Activated naive CD8-positive, alpha-beta T cell treated with anti-CD3 and anti-CD28 coated beads, Interleukin-2, amount 50 U/mL, for 24 hours (primary cell): Measurements from ENCODE around the gene AMBRA1.

Experiments used
- ATAC-seq: fragments of 150-1000 bp; cut with Tn5 transposase; one replicate; pipeline ENCODE4 v1.10.0; 2021
- DNase-seq: peaks from one replicate; pipeline ENCODE4 v3.0.0; 2021
- H3K27ac Mint-ChIP-seq: one replicate; pipeline ENCODE4 v1.8.0; 2021; ENCODE audit warnings: mild to moderate bottlenecking, mixed read lengths
- H3K27me3 Mint-ChIP-seq: one replicate; pipeline ENCODE4 v1.8.0; 2021; ENCODE audit warnings: mixed read lengths
- H3K36me3 Mint-ChIP-seq: one replicate; pipeline ENCODE4 v1.8.0; 2021; ENCODE audit warnings: low read depth, mixed read lengths
- H3K4me1 Mint-ChIP-seq: one replicate; pipeline ENCODE4 v1.8.0; 2021; ENCODE audit warnings: mixed read lengths
- H3K4me3 Mint-ChIP-seq: one replicate; pipeline ENCODE4 v1.8.0; 2021; ENCODE audit warnings: mild to moderate bottlenecking, moderate library complexity, mixed read lengths
- H3K9me3 Mint-ChIP-seq: one replicate; pipeline ENCODE4 v1.8.0; 2021; ENCODE audit warnings: mixed read lengths

Gene AMBRA1

DNA sequence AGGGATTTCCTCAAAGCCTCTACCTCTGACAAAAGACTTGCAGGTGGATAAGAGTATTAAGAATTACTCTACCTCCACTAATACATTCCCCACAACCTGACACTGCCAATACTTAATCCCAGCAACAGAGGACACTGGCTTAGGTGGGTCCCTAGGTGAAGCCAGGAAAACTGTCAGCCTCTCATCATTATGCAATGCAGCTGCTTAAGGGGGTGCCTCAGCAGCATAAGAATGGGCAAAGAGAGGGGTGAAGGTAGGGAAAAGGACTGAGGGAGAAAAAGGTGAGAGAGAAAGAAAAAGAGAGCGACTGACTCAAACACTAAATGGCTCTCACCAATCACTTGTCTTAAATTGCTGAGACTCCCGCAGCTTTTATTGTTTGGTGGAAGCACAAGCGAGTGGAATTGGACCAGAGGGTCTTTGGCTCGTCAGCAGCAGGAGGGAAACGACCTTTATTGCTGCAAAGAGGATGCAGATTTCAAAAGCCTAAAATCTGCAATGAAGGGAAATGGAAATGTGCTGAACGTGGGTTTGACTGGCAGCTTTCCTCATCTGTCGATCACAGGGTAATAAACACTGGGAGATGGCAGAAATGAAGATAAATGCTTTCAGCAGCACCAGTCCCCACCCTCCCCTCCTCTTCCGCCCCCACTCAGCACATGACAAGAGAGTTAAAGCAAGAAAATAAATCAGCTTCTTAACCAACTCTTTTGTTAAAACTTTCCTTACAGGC, 137.4 kb downstream of the AMBRA1 start:
- no peaks in the 10 kb centered on the region for H3K9me3 Mint-ChIP-seq
- H3K36me3 Mint-ChIP-seq = peaks cover 5% of the 10 kb centered on the region
- H3K4me1 Mint-ChIP-seq = no peaks in the 10 kb centered on the region
- ATAC-seq (no peak), DNase-seq (no peak)
- no peaks in the 10 kb centered on the region for H3K27me3 Mint-ChIP-seq
- no peak overlapping the region for H3K27ac Mint-ChIP-seq
- H3K4me3 Mint-ChIP-seq = no peak overlapping the region

- no peak overlapping the region for H3K27ac Mint-ChIP-seq
- ATAC-seq = no peak
- DNase-seq = no peak
- H3K27me3 Mint-ChIP-seq = no peaks in the 10 kb centered on the region
- no peaks in the 10 kb centered on the region for H3K4me1 Mint-ChIP-seq
- H3K9me3 Mint-ChIP-seq = no peaks in the 10 kb centered on the region
- H3K4me3 Mint-ChIP-seq = no peak overlapping the region
- H3K36me3 Mint-ChIP-seq = peaks cover 5% of the 10 kb centered on the region
Measured at GRCh38 chr11:46455834-46456233, 138.0 kb downstream of the AMBRA1 start.

DNA sequence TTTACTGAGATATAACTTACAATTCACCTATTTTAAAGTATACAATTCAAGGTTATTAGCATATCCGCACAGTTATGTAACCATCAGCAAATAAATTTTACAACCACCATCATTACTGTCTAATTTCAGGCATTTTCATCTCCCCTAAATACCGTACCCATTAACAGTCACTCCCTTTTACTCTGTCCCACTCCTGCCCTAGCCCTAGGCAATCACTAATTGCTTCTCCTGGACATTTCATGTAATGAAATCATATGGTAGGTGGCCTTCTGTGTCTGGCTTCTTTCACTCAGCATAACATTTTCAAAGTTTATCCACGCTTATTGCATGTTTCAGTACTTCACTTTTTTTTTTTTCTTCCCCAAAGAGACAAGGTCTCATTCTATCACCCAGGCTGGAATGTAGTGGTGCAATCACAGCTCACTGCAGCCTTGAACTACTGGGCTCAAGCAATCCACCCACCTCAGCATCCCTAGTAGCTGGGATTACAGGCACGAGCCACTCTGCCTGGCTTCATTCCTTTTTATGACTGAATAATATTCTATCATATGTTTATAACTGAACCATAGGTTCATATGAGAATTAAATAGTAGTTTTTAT, 140.8 kb downstream of the AMBRA1 start:
- no peak overlapping the region for H3K27ac Mint-ChIP-seq
- ATAC-seq = no peak
- H3K27me3 Mint-ChIP-seq = no peaks in the 10 kb centered on the region
- peaks cover 1% of the 10 kb centered on the region for H3K4me1 Mint-ChIP-seq
- DNase-seq = no peak
- H3K36me3 Mint-ChIP-seq = peaks cover 7% of the 10 kb centered on the region
- H3K9me3 Mint-ChIP-seq = no peaks in the 10 kb centered on the region
- no peak overlapping the region for H3K4me3 Mint-ChIP-seq

- Mint-ChIP-seq H3K27me3 (no peaks in the 10 kb centered on the region), H3K9me3 (no peaks in the 10 kb centered on the region), H3K27ac (no peak overlapping the region), H3K4me3 (no peak overlapping the region), H3K36me3 (peaks cover 7% of the 10 kb centered on the region), H3K4me1 (peaks cover 1% of the 10 kb centered on the region)
- DNase-seq (no peak), ATAC-seq (no peak)
Measured at GRCh38 chr11:46451759-46452158, 142.1 kb downstream of the AMBRA1 start.

DNA sequence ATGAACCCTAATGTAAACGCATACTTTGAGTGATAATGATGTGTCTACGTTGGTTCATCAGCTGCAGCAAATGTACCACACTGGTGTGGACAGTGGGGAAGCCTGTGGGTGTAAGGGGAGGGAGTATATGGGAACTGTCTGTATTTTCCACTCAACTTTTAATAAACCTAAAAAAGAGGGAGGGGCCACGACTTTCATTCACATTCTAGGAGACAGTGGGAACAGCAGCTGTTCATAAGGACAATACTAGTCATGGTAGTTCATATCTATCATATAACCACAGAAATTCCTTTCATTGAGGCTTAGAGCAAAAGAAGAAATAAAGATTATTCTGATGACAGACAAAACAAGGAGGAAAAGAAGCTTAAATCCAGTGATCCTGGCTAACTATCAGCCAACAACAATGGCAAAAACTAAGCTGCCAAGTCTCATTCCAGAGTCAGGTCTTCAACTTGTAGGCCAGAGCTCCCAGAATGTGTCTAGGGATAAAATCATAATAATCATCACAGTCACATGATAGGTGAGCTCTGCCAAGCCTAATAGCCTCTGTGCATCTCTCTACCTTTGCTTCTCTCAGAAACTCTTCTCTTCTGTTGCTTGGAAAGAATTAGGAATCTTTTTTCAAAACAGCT, 142.9 kb downstream of the AMBRA1 start:
- Mint-ChIP-seq H3K36me3 (peaks cover 7% of the 10 kb centered on the region), H3K4me3 (no peak overlapping the region), H3K27me3 (no peaks in the 10 kb centered on the region), H3K4me1 (peaks cover 1% of the 10 kb centered on the region), H3K27ac (no peak overlapping the region), H3K9me3 (no peaks in the 10 kb centered on the region)
- ATAC-seq (no peak), DNase-seq (no peak)

DNA sequence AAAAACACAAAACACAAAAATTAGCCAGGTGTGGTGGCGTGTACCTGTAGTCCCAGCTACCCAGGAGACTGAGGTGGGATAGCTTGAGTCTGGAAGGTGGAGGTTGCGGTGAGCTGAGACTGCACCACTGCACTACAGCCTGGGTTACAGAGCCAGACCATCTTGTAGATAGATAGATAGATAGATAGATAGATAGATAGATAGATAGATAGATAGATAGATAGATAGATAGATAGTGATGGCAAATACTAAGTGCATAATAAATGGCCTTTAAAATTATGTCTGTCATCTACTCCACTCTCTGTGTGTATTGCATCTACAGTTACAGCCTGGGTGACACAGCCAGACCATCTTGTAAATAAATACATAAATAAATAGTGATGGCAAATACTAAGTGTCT, 146.3 kb downstream of the AMBRA1 start:
- Mint-ChIP-seq H3K27ac (no peak overlapping the region), H3K4me1 (peaks cover 1% of the 10 kb centered on the region), H3K4me3 (no peak overlapping the region), H3K9me3 (no peaks in the 10 kb centered on the region), H3K27me3 (no peaks in the 10 kb centered on the region), H3K36me3 (peaks cover 7% of the 10 kb centered on the region)
- no peak for ATAC-seq
- DNase-seq = no peak

GRCh38 chr11:46445920-46446771, 147.7 kb downstream of the AMBRA1 start:
- no peak for ATAC-seq
- Mint-ChIP-seq H3K27ac (no peak overlapping the region), H3K27me3 (no peaks in the 10 kb centered on the region), H3K9me3 (no peaks in the 10 kb centered on the region), H3K36me3 (peaks cover 19% of the 10 kb centered on the region), H3K4me3 (no peak overlapping the region), H3K4me1 (peaks cover 1% of the 10 kb centered on the region)
- DNase-seq = no peak

DNA sequence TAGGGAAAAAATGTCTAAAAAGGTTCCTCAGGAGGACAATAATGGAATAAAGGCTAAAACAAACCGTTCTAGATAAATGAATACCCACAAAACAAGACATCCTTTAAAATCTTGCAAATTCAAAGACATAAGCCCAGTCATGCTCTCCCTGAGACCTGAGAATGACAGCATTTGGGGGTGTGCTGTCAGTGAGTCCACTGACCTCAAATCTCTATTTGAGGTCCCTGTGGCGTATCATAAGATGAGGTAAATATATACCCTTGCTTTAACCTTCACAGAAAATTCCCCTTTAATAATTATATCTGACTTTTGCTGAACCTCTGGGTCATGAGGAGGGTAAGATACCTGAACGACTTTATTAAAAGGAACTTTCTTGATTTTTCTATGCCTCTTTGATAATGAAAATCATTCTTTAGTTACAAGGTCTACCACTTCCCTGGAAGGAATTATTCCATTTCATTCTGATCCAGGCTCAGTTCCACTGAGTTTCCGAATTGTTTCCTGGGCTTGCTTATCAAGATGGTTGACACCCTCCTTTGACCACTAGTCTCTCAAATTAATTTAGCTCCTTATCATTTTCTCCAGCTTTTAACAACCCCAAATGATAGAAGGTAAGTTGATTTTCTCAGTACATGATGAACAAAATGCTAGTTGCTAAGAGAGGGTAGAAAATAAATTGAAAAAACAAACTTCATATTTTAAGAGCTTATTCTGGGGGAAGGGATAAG, 148.5 kb downstream of the AMBRA1 start:
- H3K4me1 Mint-ChIP-seq = peaks cover 1% of the 10 kb centered on the region
- ATAC-seq (no peak), DNase-seq (no peak)
- H3K36me3 Mint-ChIP-seq = peaks cover 23% of the 10 kb centered on the region
- H3K4me3 Mint-ChIP-seq = no peak overlapping the region
- H3K27me3 Mint-ChIP-seq = no peaks in the 10 kb centered on the region
- no peaks in the 10 kb centered on the region for H3K9me3 Mint-ChIP-seq
- H3K27ac Mint-ChIP-seq = no peak overlapping the region

DNA sequence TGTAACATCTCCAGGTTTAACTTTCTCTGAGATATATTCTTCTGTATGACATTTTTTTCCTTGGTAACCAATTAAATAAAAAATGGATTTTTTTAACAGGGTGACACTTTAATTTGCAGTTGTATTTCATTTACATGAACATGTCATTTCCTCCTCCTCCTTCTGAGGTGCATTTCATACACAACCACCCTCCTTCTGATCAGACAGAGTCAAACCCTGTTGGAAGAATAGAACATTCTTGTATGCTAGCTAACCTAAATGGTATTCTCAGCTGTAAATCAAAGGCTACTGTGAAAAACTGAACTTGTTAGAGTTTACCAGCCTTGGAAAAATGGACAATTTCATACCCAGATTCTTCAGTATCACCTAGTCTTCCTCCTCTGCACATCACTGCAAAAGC, 149.5 kb downstream of the AMBRA1 start:
- Mint-ChIP-seq H3K27ac (no peak overlapping the region), H3K9me3 (no peaks in the 10 kb centered on the region), H3K4me1 (no peaks in the 10 kb centered on the region), H3K4me3 (no peak overlapping the region), H3K36me3 (peaks cover 21% of the 10 kb centered on the region), H3K27me3 (no peaks in the 10 kb centered on the region)
- DNase-seq (no peak), ATAC-seq (no peak)

- Mint-ChIP-seq H3K4me1 (no peaks in the 10 kb centered on the region), H3K36me3 (peaks cover 25% of the 10 kb centered on the region), H3K4me3 (no peak overlapping the region), H3K27me3 (no peaks in the 10 kb centered on the region), H3K27ac (no peak overlapping the region), H3K9me3 (no peaks in the 10 kb centered on the region)
- no peak for DNase-seq
- ATAC-seq = no peak
Measured at GRCh38 chr11:46438211-46438610, 155.6 kb downstream of the AMBRA1 start.

DNA sequence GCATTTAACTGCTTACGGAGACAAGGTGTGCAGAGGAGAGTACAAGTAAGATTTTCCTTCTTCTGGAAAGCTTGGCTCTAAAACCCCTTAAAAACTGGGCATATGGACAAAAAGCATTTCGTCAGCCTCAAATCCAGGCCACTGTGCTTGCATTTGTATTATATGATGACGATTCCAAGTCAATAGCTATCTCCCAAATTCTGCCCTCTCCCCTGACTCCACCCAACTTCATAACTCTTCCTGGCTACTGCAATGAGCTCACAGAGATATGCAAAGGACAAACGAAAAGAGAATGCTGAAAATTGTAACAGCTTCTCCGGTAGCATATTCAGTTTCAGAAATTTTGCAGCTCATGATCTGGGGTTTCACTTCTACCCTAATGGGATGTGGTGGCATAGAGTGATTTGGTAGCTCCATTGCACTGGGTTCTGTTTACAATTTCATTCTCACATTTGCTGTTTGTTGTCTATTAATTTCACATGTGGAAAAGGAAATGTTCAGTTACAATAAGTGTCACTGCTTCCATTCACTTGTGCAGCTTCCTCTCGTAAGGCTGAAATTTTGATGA, 156.6 kb downstream of the AMBRA1 start:
- no peak overlapping the region for H3K4me3 Mint-ChIP-seq
- H3K4me1 Mint-ChIP-seq = no peaks in the 10 kb centered on the region
- H3K9me3 Mint-ChIP-seq = no peaks in the 10 kb centered on the region
- no peak overlapping the region for H3K27ac Mint-ChIP-seq
- DNase-seq = no peak
- no peaks in the 10 kb centered on the region for H3K27me3 Mint-ChIP-seq
- peaks cover 18% of the 10 kb centered on the region for H3K36me3 Mint-ChIP-seq
- ATAC-seq = no peak

DNA sequence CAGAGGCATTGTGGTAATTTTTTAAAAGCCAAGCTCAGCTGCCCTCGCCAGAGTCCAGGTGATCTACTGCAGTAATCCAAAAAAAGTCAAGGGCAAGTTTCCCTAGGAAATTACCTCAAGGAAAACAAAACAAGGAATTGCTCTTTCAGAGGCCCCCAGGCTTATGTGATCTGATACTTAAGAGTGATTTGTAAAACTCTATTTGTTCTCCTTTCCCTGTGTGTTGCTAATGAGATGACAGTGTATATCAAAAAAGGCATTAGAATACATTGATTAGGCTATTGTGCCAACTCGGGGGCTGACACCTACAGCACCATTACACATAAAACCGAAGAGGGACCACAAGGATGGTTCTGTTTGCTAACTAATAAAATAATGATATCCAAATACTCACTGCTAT, 157.7 kb downstream of the AMBRA1 start:
- ATAC-seq (no peak), DNase-seq (no peak)
- Mint-ChIP-seq H3K4me1 (no peaks in the 10 kb centered on the region), H3K27ac (no peak overlapping the region), H3K36me3 (peaks cover 11% of the 10 kb centered on the region), H3K27me3 (no peaks in the 10 kb centered on the region), H3K9me3 (no peaks in the 10 kb centered on the region), H3K4me3 (no peak overlapping the region)

- ATAC-seq (no peak), DNase-seq (no peak)
- no peak overlapping the region for H3K27ac Mint-ChIP-seq
- H3K27me3 Mint-ChIP-seq = no peaks in the 10 kb centered on the region
- H3K9me3 Mint-ChIP-seq = no peaks in the 10 kb centered on the region
- H3K36me3 Mint-ChIP-seq = peaks cover 11% of the 10 kb centered on the region
- no peak overlapping the region for H3K4me3 Mint-ChIP-seq
- H3K4me1 Mint-ChIP-seq = no peaks in the 10 kb centered on the region
Measured at GRCh38 chr11:46435679-46436078, 158.1 kb downstream of the AMBRA1 start.

DNA sequence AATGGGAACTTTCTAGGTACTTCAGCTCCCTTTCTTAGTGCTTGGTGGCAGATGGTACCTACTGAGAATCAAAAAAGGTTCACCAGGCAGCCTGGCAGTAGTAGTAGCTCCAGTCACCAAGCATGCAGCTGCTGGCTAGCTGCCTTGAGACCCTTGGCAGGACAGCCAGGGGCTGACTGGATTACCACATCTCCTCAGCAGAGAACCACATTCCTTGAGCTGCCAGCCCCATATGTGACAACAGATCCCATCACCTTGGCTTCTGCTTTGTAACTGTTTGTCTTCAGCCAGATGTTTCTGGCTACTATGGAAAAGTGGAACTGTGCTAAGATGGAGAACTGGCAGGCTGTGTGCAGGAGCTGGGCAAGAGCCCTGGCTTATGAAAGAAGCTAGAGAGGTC, 162.6 kb downstream of the AMBRA1 start:
- Mint-ChIP-seq H3K4me3 (no peak overlapping the region), H3K27ac (no peak overlapping the region), H3K36me3 (peaks cover 19% of the 10 kb centered on the region), H3K9me3 (no peaks in the 10 kb centered on the region), H3K27me3 (no peaks in the 10 kb centered on the region), H3K4me1 (no peaks in the 10 kb centered on the region)
- no peak for DNase-seq
- no peak for ATAC-seq
